Spleen (tissue), 11 donors: ENCODE results near the gene TRA2A. TPM values are rescaled to one million over a fixed set of nuclear protein-coding genes. Genes with fewer than 3 reads are reported as not detected.
"Not testable (repeated sequence)": the region's sequence is repeated elsewhere in the genome, so short reads cannot be mapped to it uniquely, and the experiment has no call there.

ENCODE experiments used
- DNase-seq: peaks from one replicate; pipeline ENCODE4 v3.0.0-alpha.2; 2020
- H3K27ac ChIP-seq, 8 donors: fragments of 200-600 bp; sonication (generic) in 7 of 8; 1 replicate in 4 of 8; 2 replicates in 4 of 8; pipeline versions ENCODE4 v1.5.0 to v1.8.0; 2016 to 2021; ENCODE audit warnings: inconsistent platforms in 4 of 8, mild to moderate bottlenecking in 4 of 8, moderate library complexity in 1 of 8
- H3K27me3 ChIP-seq, 7 donors: fragments of 200-600 bp; sonication (generic) in 6 of 7; replicated peaks in 1 of 7; 1 replicate in 4 of 7; 2 replicates in 3 of 7; pipeline versions ENCODE4 v1.5.0 to v1.8.0; 2016 to 2021; ENCODE audit warnings: inconsistent platforms in 3 of 7, mild to moderate bottlenecking in 1 of 7
- H3K36me3 ChIP-seq, 6 donors: fragments of 200-600 bp; sonication (generic) in 5 of 6; 1 replicate in 4 of 6; 2 replicates in 2 of 6; pipeline versions ENCODE4 v1.5.0 to v1.8.0; 2016 to 2021; ENCODE audit warnings: inconsistent platforms in 2 of 6
- H3K4me1 ChIP-seq, 6 donors: fragments of 200-600 bp; sonication (generic) in 5 of 6; 1 replicate in 3 of 6; 2 replicates in 3 of 6; pipeline versions ENCODE4 v1.5.0 to v1.8.0; 2016 to 2021; ENCODE audit warnings: inconsistent platforms in 3 of 6
- H3K4me3 ChIP-seq, 8 donors: fragments of 200-600 bp; sonication (generic) in 7 of 8; 1 replicate in 4 of 8; 2 replicates in 4 of 8; pipeline versions ENCODE4 v1.5.0 to v1.8.0; 2016 to 2021; ENCODE audit warnings: inconsistent platforms in 4 of 8, mild to moderate bottlenecking in 4 of 8, moderate library complexity in 2 of 8
- H3K9me3 ChIP-seq, 8 donors: fragments of 200-600 bp; sonication (generic) in 7 of 8; 1 replicate in 4 of 8; 2 replicates in 4 of 8; pipeline versions ENCODE4 v1.5.0 to v1.8.0; 2016 to 2021; ENCODE audit warnings: inconsistent platforms in 4 of 8
- POLR2A ChIP-seq, 3 donors: fragments of 450-650 bp; IDR thresholded peaks; one replicate each; pipeline ENCODE4 v1.5.1; 2017; ENCODE audit warnings: antibody characterized with exemption in 3 of 3, mild to moderate bottlenecking in 1 of 3
- POLR2AphosphoS5 ChIP-seq, 3 donors: sonication (generic); formaldehyde crosslinking; IDR thresholded peaks; one replicate each; pipeline ENCODE4 v1.5.1; 2017; ENCODE audit warnings: antibody characterized with exemption in 3 of 3
- WGBS, 5 donors: extraction: QIAGEN DNeasy Blood & Tissue Kit in 3 of 5; methylation state at CpG; one replicate each; pipeline versions ENCODE4 v1.1.5 to v1.1.7; 2013 to 2018; 5-methylcytosine and 5-hydroxymethylcytosine counted together
- intact Hi-C: fragments of 100-400 bp; cut with DNase I; formaldehyde crosslinking; loops from one replicate; pipeline ENCODE4 v1.15.0; 2023; ENCODE audit warnings: low total_unique reads
- polyA plus RNA-seq, 3 donors: library from polyadenylated mRNA; stranded (reverse); fragments of 200-250 nt; gene quantifications; one replicate each; pipeline ENCODE4 v1.2.1, GENCODE V29; 2013
- total RNA-seq, 7 donors: library from RNA; depleted of rRNA in 3 of 7; stranded (reverse); fragments of >200 nt in 3 of 7; fragmentation: NEBNext Ultra II Directional in 4 of 7; extraction: Animal tissue kit (Norgen Biotek cat#: 25700) in 4 of 7; gene quantifications; one replicate each; pipeline versions ENCODE4 v1.1.0 to v1.2.1, GENCODE V29; 2016 to 2021
- TF ChIP-seq, protein P1 (sequence below), 11 experiments: fragments of 200-600 bp in 7 of 11; fragments of 450-650 bp in 4 of 11; sonication (generic) in 4 of 11; IDR thresholded peaks in 8 of 11; conservative IDR thresholded peaks in 3 of 11; 1 replicate in 7 of 11; 2 replicates in 4 of 11; pipeline versions ENCODE4 v1.4.0 to v1.8.0; 2016 to 2021; ENCODE audit warnings: antibody characterized with exemption in 11 of 11, inconsistent platforms in 4 of 11, mild to moderate bottlenecking in 1 of 11
- donor health status: healthy with polysubstance abuse.
- donor health status: DM: no; HTN: no; CAD: no; lungs with moderate emphysema.
- donor health status: DM: no; HTN: no; CAD: no.
- donor health status: Bipolar disorder and iron deficiency.
- donor health status: healthy.
- donor health status: DM: no; HTN: no; CAD: no.
- donor health status: DM: yes; HTN: yes; CAD: no.

TRA2A gene
- total and polyA plus RNA-seq, 10 donors, result 59.2 to 98.7 (median 87.6) TPM

GRCh38 chr7:23494009-23494408 is 37.8 kb downstream of the TRA2A start:
- no peak overlapping the region for H3K27ac ChIP-seq
- 85 to 97% (median 94%) methylated on average over 9 of the region's 9 CpGs for WGBS, 5 donors
- H3K9me3 ChIP-seq, result no peaks in the 10 kb centered on the region
- DNase-seq, result peak; percentile 61
- peaks cover 0 to 6% (median under 1%) of the 10 kb centered on the region in 6 donors for H3K36me3 ChIP-seq
- no peaks in the 10 kb centered on the region for H3K27me3 ChIP-seq
- H3K4me3 ChIP-seq, result no peak overlapping the region
- TF ChIP-seq, protein P1, sequence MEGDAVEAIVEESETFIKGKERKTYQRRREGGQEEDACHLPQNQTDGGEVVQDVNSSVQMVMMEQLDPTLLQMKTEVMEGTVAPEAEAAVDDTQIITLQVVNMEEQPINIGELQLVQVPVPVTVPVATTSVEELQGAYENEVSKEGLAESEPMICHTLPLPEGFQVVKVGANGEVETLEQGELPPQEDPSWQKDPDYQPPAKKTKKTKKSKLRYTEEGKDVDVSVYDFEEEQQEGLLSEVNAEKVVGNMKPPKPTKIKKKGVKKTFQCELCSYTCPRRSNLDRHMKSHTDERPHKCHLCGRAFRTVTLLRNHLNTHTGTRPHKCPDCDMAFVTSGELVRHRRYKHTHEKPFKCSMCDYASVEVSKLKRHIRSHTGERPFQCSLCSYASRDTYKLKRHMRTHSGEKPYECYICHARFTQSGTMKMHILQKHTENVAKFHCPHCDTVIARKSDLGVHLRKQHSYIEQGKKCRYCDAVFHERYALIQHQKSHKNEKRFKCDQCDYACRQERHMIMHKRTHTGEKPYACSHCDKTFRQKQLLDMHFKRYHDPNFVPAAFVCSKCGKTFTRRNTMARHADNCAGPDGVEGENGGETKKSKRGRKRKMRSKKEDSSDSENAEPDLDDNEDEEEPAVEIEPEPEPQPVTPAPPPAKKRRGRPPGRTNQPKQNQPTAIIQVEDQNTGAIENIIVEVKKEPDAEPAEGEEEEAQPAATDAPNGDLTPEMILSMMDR (IDR thresholded peaks at IDR 0.05 in 8 of 11, conservative IDR thresholded peaks at IDR 0.05 in 3 of 11), result no peak
- TF ChIP-seq POLR2AphosphoS5 (IDR thresholded peaks at IDR 0.05) (no peak), POLR2A (IDR thresholded peaks at IDR 0.05) (no peak)
- intact Hi-C loops, result no loop called here
- peaks cover 0 to 15% (median 1%) of the 10 kb centered on the region in 6 donors for H3K4me1 ChIP-seq

DNA sequence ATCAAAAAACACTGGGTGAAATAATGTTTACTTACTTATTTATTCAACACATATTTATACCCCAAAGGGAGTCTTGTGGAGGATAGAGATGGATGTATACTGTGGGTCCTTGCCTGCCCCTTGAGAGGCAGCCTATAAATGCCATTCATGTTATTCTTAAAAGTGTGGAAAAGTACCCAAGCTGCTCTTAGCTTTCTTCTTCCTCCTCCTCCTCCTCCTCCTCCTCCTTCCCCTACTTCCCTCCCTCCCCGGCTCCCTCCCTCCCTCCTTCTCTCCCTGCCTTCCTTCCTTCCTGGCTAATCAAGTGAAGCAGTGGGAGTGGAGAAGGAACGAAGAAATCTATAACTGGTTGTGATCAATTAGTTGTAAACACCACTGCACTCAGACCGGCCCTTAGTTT is 40.3 kb downstream of the TRA2A start:
- Histone ChIP-seq H3K4me1 (peaks cover 0 to 15% (median 1%) of the 10 kb centered on the region in 6 donors), H3K27ac (peak overlapping the region in 1 of 8 donors; percentile 83), H3K4me3 (peak overlapping the region in 2 of 8 donors; percentile 52 to 72), H3K27me3 (no peaks in the 10 kb centered on the region), H3K9me3 (no peaks in the 10 kb centered on the region), H3K36me3 (peaks cover 0 to 5% (median 0%) of the 10 kb centered on the region in 6 donors)
- no peak for DNase-seq
- intact Hi-C loops, result no loop called here
- no peak for TF ChIP-seq POLR2A (IDR thresholded peaks at IDR 0.05)
- TF ChIP-seq, protein P1 (IDR thresholded peaks at IDR 0.05 in 8 of 11, conservative IDR thresholded peaks at IDR 0.05 in 3 of 11), result no peak
- TF ChIP-seq POLR2AphosphoS5 (IDR thresholded peaks at IDR 0.05), result no peak
- WGBS, 5 donors, result 33 to 46% (median 40%) methylated on average over 3 of the region's 3 CpGs

DNA sequence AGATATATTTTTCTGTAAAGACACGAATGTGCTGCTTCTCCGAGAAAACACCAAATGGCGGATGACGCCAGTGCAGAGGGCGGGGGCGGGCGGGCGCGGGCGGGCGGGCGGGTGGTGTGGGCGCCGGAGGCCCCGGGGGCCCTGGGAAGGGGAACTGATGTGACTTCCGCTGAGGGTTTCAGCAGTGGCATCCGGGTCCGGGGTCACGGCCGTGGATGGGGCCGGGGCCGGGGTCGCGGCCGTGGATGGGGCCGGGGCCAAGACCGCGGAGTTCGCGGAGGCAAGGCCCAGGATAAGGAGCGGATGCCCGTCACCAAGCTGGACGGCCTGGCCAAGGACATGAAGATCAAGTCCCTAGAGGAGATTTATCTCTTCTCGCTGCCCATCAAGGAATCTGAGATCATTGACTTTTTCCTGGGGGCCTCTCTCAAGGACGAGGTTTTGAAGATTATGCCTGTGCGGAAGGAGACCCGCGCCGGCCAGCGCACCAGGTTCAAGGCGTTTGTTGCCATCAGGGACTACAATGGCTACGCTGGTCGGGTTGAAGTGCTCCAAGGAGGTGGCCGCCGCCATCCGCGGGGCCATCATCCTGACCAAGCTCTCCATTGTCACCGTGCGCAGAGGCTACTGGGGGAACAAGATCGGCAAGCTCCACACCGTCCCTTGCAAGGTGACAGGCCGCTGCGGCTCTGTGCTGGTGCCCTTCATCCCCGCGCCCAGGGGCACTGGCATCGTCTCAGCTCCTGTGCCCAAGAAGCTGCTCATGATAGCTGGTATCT is 41.2 kb downstream of the TRA2A start:
- H3K27ac ChIP-seq, result peak overlapping the region; percentile 53 to 83 (median 68)
- TF ChIP-seq, protein P1 (IDR thresholded peaks at IDR 0.05 in 8 of 11, conservative IDR thresholded peaks at IDR 0.05 in 3 of 11), result no peak
- peak; percentile 50 to 81 (median 70) for TF ChIP-seq POLR2AphosphoS5 (IDR thresholded peaks at IDR 0.05)

GRCh38 chr7:23488714-23489113 is 43.1 kb downstream of the TRA2A start:
- 95 to 99% (median 97%) methylated on average over 11 to 13 of the region's 13 CpGs for whole genome bisulfite sequencing, 5 donors
- H3K4me3 ChIP-seq, H3K36me3 ChIP-seq, intact Hi-C loops, H3K9me3 ChIP-seq, DNase-seq, H3K27ac ChIP-seq, H3K27me3 ChIP-seq: not testable (repeated sequence)
- H3K4me1 ChIP-seq, result peaks cover 0 to 15% (median 1%) of the 10 kb centered on the region in 6 donors

More for the DNA sequence above, 41.2 kb downstream of the TRA2A start:
- Histone ChIP-seq H3K27me3 (no peaks in the 10 kb centered on the region), H3K36me3 (peaks cover 0 to 5% (median 0%) of the 10 kb centered on the region in 6 donors), H3K4me3 (peak overlapping the region; percentile 31 to 72 (median 47)), H3K9me3 (no peaks in the 10 kb centered on the region), H3K4me1 (peaks cover 0 to 15% (median 1%) of the 10 kb centered on the region in 6 donors)
- WGBS, 5 donors, result 42 to 57% (median 43%) methylated on average over 28 to 56 of the region's 56 CpGs
- intact Hi-C loops, result no loop called here
- peak; percentile 92 for DNase-seq
